Right atrium auricular region (tissue), 2 donors: ENCODE results near the gene PNPLA2. TPM values are rescaled to one million over a fixed set of nuclear protein-coding genes. Genes with fewer than 3 reads are reported as not detected.

ENCODE experiments used
- DNase-seq: peaks from one replicate; pipeline ENCODE4 v3.0.0-alpha.2; 2019; ENCODE audit warnings: low spot score
- H3K27ac ChIP-seq, 2 donors: fragments of 200-600 bp; sonication (generic); 1 replicate in 1 of 2; 2 replicates in 1 of 2; pipeline ENCODE4 v1.5.1; 2016 to 2019
- H3K27me3 ChIP-seq, 2 donors: fragments of 200-600 bp; sonication (generic); one replicate each; pipeline versions ENCODE4 v1.5.1 to v1.6.0; 2017 to 2019
- H3K36me3 ChIP-seq: fragments of 200-600 bp; sonication (generic); one replicate; pipeline ENCODE4 v1.5.1; 2016
- H3K4me1 ChIP-seq, 2 donors: fragments of 200-600 bp; sonication (generic); one replicate each; pipeline versions ENCODE4 v1.5.1 to v1.6.0; 2017 to 2019
- H3K4me3 ChIP-seq, 2 donors: fragments of 200-600 bp; sonication (generic); 1 replicate in 1 of 2; 2 replicates in 1 of 2; pipeline ENCODE4 v1.5.1; 2017 to 2019; ENCODE audit warnings: mild to moderate bottlenecking in 1 of 2, moderate library complexity in 1 of 2
- H3K9me3 ChIP-seq, 2 donors: fragments of 200-600 bp; sonication (generic); one replicate each; pipeline ENCODE4 v1.5.1; 2019
- total RNA-seq, 2 donors: library from RNA; depleted of rRNA; stranded (reverse); fragments of >200 nt; gene quantifications; one replicate each; pipeline ENCODE4 v1.1.0, GENCODE V29; 2016
- TF ChIP-seq, protein P1 (sequence below), 2 donors: fragments of 200-600 bp; sonication (generic); IDR thresholded peaks; one replicate each; pipeline ENCODE4 v1.5.1; 2019; ENCODE audit warnings: antibody characterized with exemption in 2 of 2

PNPLA2 gene
- total RNA-seq, 2 donors from 2014 or later = 94.4 to 123 TPM

DNA sequence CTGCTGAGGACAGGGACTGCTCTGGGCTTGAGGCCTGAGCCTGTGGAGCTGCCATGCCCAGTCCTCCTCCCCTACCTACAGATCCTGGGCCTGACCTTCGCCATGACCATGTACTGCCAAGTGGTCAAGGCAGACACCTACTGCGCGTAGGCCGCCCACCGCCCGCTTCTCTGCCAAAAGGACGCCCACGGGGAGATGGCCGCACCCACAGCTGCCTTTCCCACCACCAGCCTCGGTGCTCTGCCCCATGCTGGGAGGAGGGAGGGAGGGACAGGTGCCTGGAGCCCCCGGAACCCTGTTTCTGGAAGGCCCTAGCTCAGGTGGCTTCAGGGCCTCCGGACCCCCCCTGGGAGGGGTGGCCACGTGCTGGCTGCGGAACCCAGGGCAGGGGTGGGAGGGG is 47.8 kb downstream of the PNPLA2 start:
- H3K36me3 ChIP-seq = peaks cover 35% of the 10 kb centered on the region
- no peak for DNase-seq

DNA sequence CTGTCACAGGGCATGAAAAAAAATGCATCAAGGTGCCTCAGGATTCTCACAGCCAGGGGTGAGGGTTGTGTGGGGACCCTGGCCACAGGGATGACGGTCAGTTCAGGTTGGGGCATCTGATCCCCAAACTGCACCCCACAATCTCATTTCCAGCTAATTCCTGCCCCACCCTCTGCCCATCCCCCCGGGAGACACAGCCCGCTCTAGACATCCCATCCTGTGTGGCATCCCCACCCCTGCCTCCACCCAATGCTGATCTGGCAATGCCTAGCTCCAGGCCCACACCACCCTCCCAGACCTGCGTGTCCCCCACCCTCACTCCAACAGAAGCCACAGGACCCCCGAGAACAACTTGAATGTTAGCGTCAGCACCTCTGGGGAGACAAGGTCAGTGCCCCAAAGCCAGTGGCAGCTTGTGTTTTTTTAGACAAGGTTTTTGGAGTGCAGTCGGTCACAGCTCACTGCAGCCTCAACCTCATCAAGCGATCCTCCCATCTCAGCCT is 49.2 kb downstream of the PNPLA2 start:
- H3K9me3 ChIP-seq = no peaks in the 10 kb centered on the region
- no peak for DNase-seq

More for the DNA sequence above, 47.8 kb downstream of the PNPLA2 start:
- H3K4me1 ChIP-seq = peaks cover 0 to 15% of the 10 kb centered on the region in 2 donors
- no peaks in the 10 kb centered on the region for H3K27me3 ChIP-seq
- H3K27ac ChIP-seq = no peak overlapping the region
- no peaks in the 10 kb centered on the region for H3K9me3 ChIP-seq
- H3K4me3 ChIP-seq = no peak overlapping the region
- TF ChIP-seq, protein P1, sequence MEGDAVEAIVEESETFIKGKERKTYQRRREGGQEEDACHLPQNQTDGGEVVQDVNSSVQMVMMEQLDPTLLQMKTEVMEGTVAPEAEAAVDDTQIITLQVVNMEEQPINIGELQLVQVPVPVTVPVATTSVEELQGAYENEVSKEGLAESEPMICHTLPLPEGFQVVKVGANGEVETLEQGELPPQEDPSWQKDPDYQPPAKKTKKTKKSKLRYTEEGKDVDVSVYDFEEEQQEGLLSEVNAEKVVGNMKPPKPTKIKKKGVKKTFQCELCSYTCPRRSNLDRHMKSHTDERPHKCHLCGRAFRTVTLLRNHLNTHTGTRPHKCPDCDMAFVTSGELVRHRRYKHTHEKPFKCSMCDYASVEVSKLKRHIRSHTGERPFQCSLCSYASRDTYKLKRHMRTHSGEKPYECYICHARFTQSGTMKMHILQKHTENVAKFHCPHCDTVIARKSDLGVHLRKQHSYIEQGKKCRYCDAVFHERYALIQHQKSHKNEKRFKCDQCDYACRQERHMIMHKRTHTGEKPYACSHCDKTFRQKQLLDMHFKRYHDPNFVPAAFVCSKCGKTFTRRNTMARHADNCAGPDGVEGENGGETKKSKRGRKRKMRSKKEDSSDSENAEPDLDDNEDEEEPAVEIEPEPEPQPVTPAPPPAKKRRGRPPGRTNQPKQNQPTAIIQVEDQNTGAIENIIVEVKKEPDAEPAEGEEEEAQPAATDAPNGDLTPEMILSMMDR (IDR thresholded peaks at IDR 0.05) = no peak

DNA sequence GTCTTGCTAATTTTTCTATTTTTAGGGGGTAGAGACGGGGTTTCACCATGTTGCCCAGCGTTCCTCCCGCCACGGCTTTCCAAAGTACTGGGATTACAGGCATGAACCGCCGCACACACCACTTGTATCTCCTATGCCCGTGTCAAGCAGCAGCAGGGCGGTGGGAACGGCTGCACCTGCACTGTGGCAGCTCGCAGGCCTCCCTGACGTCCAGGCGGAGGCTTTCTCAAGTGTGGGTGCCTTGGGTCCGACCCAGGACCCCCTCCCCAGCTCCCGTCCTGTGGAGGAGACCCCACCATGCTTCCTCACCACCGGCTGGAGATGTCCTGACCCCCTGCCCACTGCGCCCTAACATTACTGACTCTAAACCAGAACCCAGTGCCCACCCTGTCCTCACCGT is 49.7 kb downstream of the PNPLA2 start:
- TF ChIP-seq, protein P1 (IDR thresholded peaks at IDR 0.05) = no peak
- Histone ChIP-seq H3K27ac (no peak overlapping the region), H3K36me3 (peaks cover 35% of the 10 kb centered on the region), H3K4me3 (no peak overlapping the region), H3K4me1 (no peaks in the 10 kb centered on the region), H3K9me3 (no peaks in the 10 kb centered on the region), H3K27me3 (no peaks in the 10 kb centered on the region)
- no peak for DNase-seq

More for the DNA sequence above, 49.2 kb downstream of the PNPLA2 start:
- peaks cover 35% of the 10 kb centered on the region for H3K36me3 ChIP-seq
- peaks cover 0 to 1% of the 10 kb centered on the region in 2 donors for H3K4me1 ChIP-seq
- H3K27ac ChIP-seq = no peak overlapping the region
- TF ChIP-seq, protein P1 (IDR thresholded peaks at IDR 0.05) = no peak
- H3K4me3 ChIP-seq = no peak overlapping the region
- H3K27me3 ChIP-seq = no peaks in the 10 kb centered on the region

DNA sequence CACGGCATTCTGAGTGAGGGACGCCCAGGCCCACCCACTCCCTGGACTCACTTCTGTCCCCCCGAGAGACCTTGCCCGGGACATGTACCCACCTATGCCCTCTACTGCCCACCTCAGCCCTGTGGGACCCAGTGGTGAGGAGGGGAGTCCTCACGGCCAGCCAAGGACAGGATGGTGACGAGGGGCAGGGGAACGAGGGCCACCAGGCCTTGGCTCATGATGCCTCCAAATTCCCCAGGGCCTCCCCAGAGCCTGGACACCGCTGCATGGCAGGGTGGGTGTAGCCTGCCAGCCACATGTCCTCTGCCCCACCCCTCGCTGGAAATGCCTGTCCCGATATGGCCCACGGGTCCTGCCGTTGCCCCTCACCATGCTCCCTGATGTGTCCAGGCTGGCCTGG is 50.1 kb downstream of the PNPLA2 start:
- no peak overlapping the region for H3K27ac ChIP-seq
- peaks cover 34% of the 10 kb centered on the region for H3K36me3 ChIP-seq
- DNase-seq = no peak
- no peaks in the 10 kb centered on the region for H3K4me1 ChIP-seq
- H3K27me3 ChIP-seq = no peaks in the 10 kb centered on the region
- TF ChIP-seq, protein P1 (IDR thresholded peaks at IDR 0.05) = no peak
- H3K9me3 ChIP-seq = no peaks in the 10 kb centered on the region
- H3K4me3 ChIP-seq = no peak overlapping the region

DNA sequence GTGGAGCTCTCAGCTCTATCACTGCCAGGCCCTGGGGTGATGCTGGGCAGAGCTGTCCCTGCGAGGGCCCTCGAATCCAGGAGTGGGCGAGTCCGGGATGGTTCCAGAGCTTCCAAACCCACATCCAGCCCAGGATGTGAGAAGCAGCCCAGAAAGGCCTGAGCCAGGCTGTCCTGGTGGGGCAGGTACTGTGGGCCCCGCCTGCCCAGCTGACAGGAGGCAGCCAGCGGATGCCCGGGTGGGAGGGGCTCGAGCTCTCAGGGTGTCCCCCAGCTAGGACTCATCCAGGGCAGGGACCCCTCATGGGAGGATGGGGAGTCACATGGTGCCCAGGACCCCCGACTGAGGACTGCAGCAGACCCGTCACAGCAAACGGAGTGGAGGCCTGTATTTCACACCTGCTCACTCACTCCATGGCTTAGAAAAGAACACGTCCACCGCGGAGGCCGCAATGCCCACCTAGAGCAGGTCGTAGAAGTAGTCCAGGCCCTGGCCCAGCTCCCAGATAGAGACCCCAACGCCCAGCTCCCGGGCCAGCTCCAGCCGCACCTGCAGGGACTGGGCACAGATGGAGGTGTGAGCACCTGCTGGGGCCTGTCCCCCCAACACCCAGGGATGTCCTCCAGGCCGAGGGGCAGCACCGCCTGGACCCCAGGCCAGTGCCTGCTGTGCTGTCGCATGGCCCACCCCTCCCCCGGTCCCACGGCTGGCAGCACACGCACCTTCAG is 50.8 kb downstream of the PNPLA2 start:
- Histone ChIP-seq H3K4me1 (no peaks in the 10 kb centered on the region), H3K36me3 (peaks cover 26% of the 10 kb centered on the region), H3K4me3 (no peak overlapping the region), H3K27me3 (no peaks in the 10 kb centered on the region), H3K27ac (no peak overlapping the region), H3K9me3 (no peaks in the 10 kb centered on the region)
- DNase-seq = no peak
- TF ChIP-seq, protein P1 (IDR thresholded peaks at IDR 0.05) = no peak

DNA sequence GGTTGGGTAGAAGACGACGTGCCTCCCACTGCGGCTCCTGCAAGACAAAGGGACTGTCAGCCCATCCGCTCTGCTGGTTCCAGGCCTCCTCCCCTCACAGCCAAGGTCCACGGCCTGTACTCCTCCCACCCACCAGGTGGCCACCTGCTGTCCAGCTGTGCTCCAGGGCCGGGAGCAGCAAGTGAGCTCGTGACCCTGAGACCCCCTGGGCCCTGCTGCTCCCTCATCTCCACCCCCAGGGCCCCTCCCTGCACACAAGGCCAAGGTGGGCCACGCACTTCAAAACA is 51.4 kb downstream of the PNPLA2 start:
- Histone ChIP-seq H3K27ac (no peak overlapping the region), H3K9me3 (no peaks in the 10 kb centered on the region), H3K27me3 (no peaks in the 10 kb centered on the region), H3K4me1 (no peaks in the 10 kb centered on the region), H3K4me3 (no peak overlapping the region), H3K36me3 (peaks cover 21% of the 10 kb centered on the region)
- TF ChIP-seq, protein P1 (IDR thresholded peaks at IDR 0.05) = no peak
- DNase-seq = no peak
